ENCODE measurements around the gene EGLN2. TPM values are rescaled to one million over a fixed set of nuclear protein-coding genes. Genes with fewer than 3 reads are reported as not detected.

The EGLN2 gene
- total and polyA plus RNA-seq, 9 of the 15 experiments (the other 6 are each of a cell fraction or from before 2014, with no cell fraction given) = 9.6 to 114 (median 71.0) TPM

- H3K4me3 ChIP-seq = peak within 1 kb of the TSS; percentile 59
- WGBS (ENCODE audit: insufficient coverage, low coverage, missing lambda C conversion rate) = 0% methylated on average over 34 of the region's 46 CpGs
- in situ Hi-C loops (cut with MboI) = no loop called here
- H3K4me1 ChIP-seq (replicated peaks in 1 of 2; ENCODE audit: control insufficient read depth in 2 of 2, insufficient read depth in 2 of 2, low read length in 2 of 2) = peaks cover 35 to 42% of the 10 kb centered on the region in 2 experiments
- no peaks in the 10 kb centered on the region for H3K27me3 ChIP-seq (ENCODE audit: control insufficient read depth in 2 of 2, insufficient read depth in 2 of 2, low read length in 2 of 2)
- peak; percentile 84 for ATAC-seq
- ChIA-PET POLR2A (interaction anchor here (0.6 to 3.0 kb wide), 26 partner anchors 8 to 1116 kb away, joined by 3 to 25 read pairs (median 5); partner anchors contain the start of genes COQ8B, EGLN2, ITPKC and RAB4B), CTCF (ENCODE audit: low intra/inter-chr PET ratio) (interaction anchor here (1.1 kb wide), 1 partner anchor 88 kb away, joined by 3 read pairs; no protein-coding TSS in a partner anchor)
- intact Hi-C loops (cut with micrococcal nuclease) = loop anchor here (2.0 kb wide), 2 partner anchors 34 to 48 kb away; partner anchors contain the start of genes COQ8B, EGLN2 and ITPKC
- peak within 1 kb of the TSS; percentile 100 for H3K4me2 ChIP-seq (ENCODE audit: insufficient read depth, low read length)
- peak within 1 kb of the TSS; percentile 90 for H2AFZ ChIP-seq (ENCODE audit: low read depth, low read length)
- H3K36me3 ChIP-seq (ENCODE audit: control insufficient read depth, insufficient read depth, low read length) = peaks cover 40% of the 10 kb centered on the region
- peak within 1 kb of the TSS; percentile 94 to 99 for H3K9ac ChIP-seq (ENCODE audit: insufficient read depth in 1 of 2, low read depth in 2 of 2, low read length in 2 of 2)
- peak within 1 kb of the TSS; percentile 99 for H3K27ac ChIP-seq (ENCODE audit: extremely low read depth, low read depth, low read length)
- peaks cover 21% of the 10 kb centered on the region for H4K20me1 ChIP-seq (replicated peaks; ENCODE audit: control insufficient read depth, insufficient read depth, low read length)
- peaks cover 3% of the 10 kb centered on the region for H3K9me1 ChIP-seq (ENCODE audit: control insufficient read depth, insufficient read depth, low read length)
- H3K79me2 ChIP-seq (ENCODE audit: control insufficient read depth, insufficient read depth, low read length) = peaks cover 75% of the 10 kb centered on the region
- DNase-seq (ENCODE audit: extremely low read depth in 1 of 4, low spot score in 3 of 4) = peak; percentile 85 to 98 (median 90)
- no peaks in the 10 kb centered on the region for H3K9me3 ChIP-seq (replicated peaks; ENCODE audit: control insufficient read depth, insufficient read depth, low read depth, low read length)
- BruUV-seq (replicated peaks) = no TSS peak
- no peak for FAIRE-seq
- TF ChIP-seq CCNT2 (IDR thresholded peaks at IDR 0.05; ENCODE audit: borderline replicate concordance, extremely low read depth, insufficient read length, low read depth, low read length) (peak; percentile 21), ZNF24 (IDR thresholded peaks at IDR 0.05) (0 out of 2 replicates have a peak, but pooled peaks have one; percentile 11), HMGN3 (IDR thresholded peaks at IDR 0.05; ENCODE audit: borderline replicate concordance, extremely low read depth, insufficient read length, low read depth, low read length) (peak; percentile 56), NCOA2 (IDR thresholded peaks at IDR 0.05; ENCODE audit: partially characterized antibody in 2 of 2) (no peak), MTA1 (IDR thresholded peaks at IDR 0.05; ENCODE audit: borderline replicate concordance) (peak; percentile 35; the same call in 1 of the 2 replicates), NKRF (IDR thresholded peaks at IDR 0.05; ENCODE audit: borderline replicate concordance) (no peak), FOXP1 (CRISPR knock-in tag; IDR thresholded peaks at IDR 0.05) (peak; percentile 23), POLR3A (IDR thresholded peaks at IDR 0.05; ENCODE audit: borderline replicate concordance, extremely low read depth, insufficient read depth, insufficient read length) (no peak), CBX1 (IDR thresholded peaks at IDR 0.05; ENCODE audit: low read depth) (0 out of 2 replicates have a peak, but pooled peaks have one; percentile 35), NFE2 (IDR thresholded peaks at IDR 0.05; ENCODE audit: low read depth) (no peak), E2F3 (CRISPR knock-in tag; IDR thresholded peaks at IDR 0.05) (no peak), SIX5 (IDR thresholded peaks at IDR 0.05; ENCODE audit: borderline replicate concordance in 1 of 2, insufficient read depth in 1 of 2, low read depth in 1 of 2, low read length in 2 of 2) (peak; percentile 44 to 48; a peak in 3 of 4 replicates), PHF20 (IDR thresholded peaks at IDR 0.05; ENCODE audit: partially characterized antibody) (peak; percentile 40), ZNF586 (CRISPR knock-in tag; conservative IDR thresholded peaks at IDR 0.05) (no peak)
- TF ChIP-seq, protein P1, sequence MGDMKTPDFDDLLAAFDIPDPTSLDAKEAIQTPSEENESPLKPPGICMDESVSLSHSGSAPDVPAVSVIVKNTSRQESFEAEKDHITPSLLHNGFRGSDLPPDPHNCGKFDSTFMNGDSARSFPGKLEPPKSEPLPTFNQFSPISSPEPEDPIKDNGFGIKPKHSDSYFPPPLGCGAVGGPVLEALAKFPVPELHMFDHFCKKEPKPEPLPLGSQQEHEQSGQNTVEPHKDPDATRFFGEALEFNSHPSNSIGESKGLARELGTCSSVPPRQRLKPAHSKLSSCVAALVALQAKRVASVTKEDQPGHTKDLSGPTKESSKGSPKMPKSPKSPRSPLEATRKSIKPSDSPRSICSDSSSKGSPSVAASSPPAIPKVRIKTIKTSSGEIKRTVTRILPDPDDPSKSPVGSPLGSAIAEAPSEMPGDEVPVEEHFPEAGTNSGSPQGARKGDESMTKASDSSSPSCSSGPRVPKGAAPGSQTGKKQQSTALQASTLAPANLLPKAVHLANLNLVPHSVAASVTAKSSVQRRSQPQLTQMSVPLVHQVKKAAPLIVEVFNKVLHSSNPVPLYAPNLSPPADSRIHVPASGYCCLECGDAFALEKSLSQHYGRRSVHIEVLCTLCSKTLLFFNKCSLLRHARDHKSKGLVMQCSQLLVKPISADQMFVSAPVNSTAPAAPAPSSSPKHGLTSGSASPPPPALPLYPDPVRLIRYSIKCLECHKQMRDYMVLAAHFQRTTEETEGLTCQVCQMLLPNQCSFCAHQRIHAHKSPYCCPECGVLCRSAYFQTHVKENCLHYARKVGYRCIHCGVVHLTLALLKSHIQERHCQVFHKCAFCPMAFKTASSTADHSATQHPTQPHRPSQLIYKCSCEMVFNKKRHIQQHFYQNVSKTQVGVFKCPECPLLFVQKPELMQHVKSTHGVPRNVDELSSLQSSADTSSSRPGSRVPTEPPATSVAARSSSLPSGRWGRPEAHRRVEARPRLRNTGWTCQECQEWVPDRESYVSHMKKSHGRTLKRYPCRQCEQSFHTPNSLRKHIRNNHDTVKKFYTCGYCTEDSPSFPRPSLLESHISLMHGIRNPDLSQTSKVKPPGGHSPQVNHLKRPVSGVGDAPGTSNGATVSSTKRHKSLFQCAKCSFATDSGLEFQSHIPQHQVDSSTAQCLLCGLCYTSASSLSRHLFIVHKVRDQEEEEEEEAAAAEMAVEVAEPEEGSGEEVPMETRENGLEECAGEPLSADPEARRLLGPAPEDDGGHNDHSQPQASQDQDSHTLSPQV (IDR thresholded peaks at IDR 0.05) = peak; percentile 56; the same call in 1 of the 2 replicates
Observed at GRCh38 chr19:40750874-40751537, 48.0 kb upstream of the EGLN2 start, which contains the start of gene SNRPA. Gene SNRPA, plus strand, starts transcription at chr19:40751203. Its CDS starts 206 bp downstream, at chr19:40751409.

All from K562 (cell line).